Stimulated activated naive CD4-positive, alpha-beta T cell treated with Interleukin-2 at 50 U/mL for 16 hours (primary cell): ENCODE data around the gene NAPB.

Source experiments
- DNase-seq: peaks from one replicate; lab custom pipeline; 2025; lab: John Stamatoyannopoulos, UW

The NAPB gene

GRCh38 chr20:23404196-23404595, 17.1 kb downstream of the NAPB start:
- no peak for DNase-seq

GRCh38 chr20:23403751-23404150, 17.5 kb downstream of the NAPB start:
- DNase-seq: no peak

GRCh38 chr20:23401051-23401450, 20.2 kb downstream of the NAPB start:
- no peak for DNase-seq

- DNase-seq: no peak
These were observed 21.6 kb downstream of the NAPB start for GRCh38 chr20:23399568-23400241.

GRCh38 chr20:23397961-23398360, 23.3 kb downstream of the NAPB start:
- DNase-seq: no peak

- DNase-seq: no peak
These were observed 24.2 kb downstream of the NAPB start for GRCh38 chr20:23396950-23397627.

GRCh38 chr20:23393996-23394775, 27.1 kb downstream of the NAPB start:
- DNase-seq: no peak

GRCh38 chr20:23391707-23392310, 29.5 kb downstream of the NAPB start:
- no peak for DNase-seq

GRCh38 chr20:23390091-23390774, 31.1 kb downstream of the NAPB start:
- DNase-seq: no peak

GRCh38 chr20:23387118-23387443, 34.2 kb downstream of the NAPB start:
- no peak for DNase-seq

GRCh38 chr20:23386304-23387117, 34.8 kb downstream of the NAPB start:
- DNase-seq: no peak

- no peak for DNase-seq
These were observed 39.4 kb downstream of the NAPB start for GRCh38 chr20:23381876-23382275.

- DNase-seq: no peak
These were observed 41.5 kb downstream of the NAPB start for GRCh38 chr20:23379772-23380171.

- no peak for DNase-seq
These were observed 45.5 kb downstream of the NAPB start for GRCh38 chr20:23375827-23376226.

- no peak for DNase-seq
These were observed 46.8 kb downstream of the NAPB start for GRCh38 chr20:23374441-23374840.

- no peak for DNase-seq
These were observed 49.8 kb downstream of the NAPB start for GRCh38 chr20:23371496-23371895.

- DNase-seq: no peak
These were observed 50.4 kb downstream of the NAPB start for GRCh38 chr20:23370873-23371272.

- DNase-seq: no peak
These were observed 51.0 kb downstream of the NAPB start for GRCh38 chr20:23370274-23370673.

GRCh38 chr20:23369072-23369823, 52.0 kb downstream of the NAPB start:
- DNase-seq: no peak

- no peak for DNase-seq
These were observed 52.8 kb downstream of the NAPB start for GRCh38 chr20:23368316-23369071.
